K562 (cell line): ENCODE results near the gene SMIM30. TPM values are rescaled to one million over a fixed set of nuclear protein-coding genes. Genes with fewer than 3 reads are reported as not detected.
A peak's percentile ranks its signal among the peaks of the same experiment; 100 is the strongest.

Source experiments
- NELFE ChIP-seq: IDR thresholded peaks from 2 replicates; pipeline ENCODE4 v1.6.1; 2011; ENCODE audit warnings: mild to moderate bottlenecking; ENCODE audit not compliant: insufficient read depth, insufficient read length
- SIX5 ChIP-seq, 2 experiments: IDR thresholded peaks; 2 replicates each; pipeline ENCODE4 v1.6.1; 2011; ENCODE audit warnings: low read length in 2 of 2, borderline replicate concordance in 1 of 2, low read depth in 1 of 2, mild to moderate bottlenecking in 1 of 2, moderate library complexity in 1 of 2; ENCODE audit not compliant: insufficient read depth in 1 of 2
- SNIP1 ChIP-seq: fragments of 450-650 bp; IDR thresholded peaks from 2 replicates; pipeline ENCODE4 v1.7.1; 2017; ENCODE audit warnings: low read depth, mild to moderate bottlenecking
- SUPT5H ChIP-seq: fragments of 450-650 bp; IDR thresholded peaks from 2 replicates; pipeline ENCODE4 v1.6.1; 2016
- polyA plus RNA-seq, 8 experiments: library from polyadenylated mRNA; depleted of rRNA in 4 of 8; stranded (reverse) in 5 of 8; unstranded in 3 of 8; fragments of >200 nt; fragmentation: Nextera tagmentation in 2 of 8; fragmentation: Illumina TruSeq in 1 of 8; extraction: Ambion mirVana in 2 of 8; extraction: Trizol in 1 of 8; gene quantifications; 2 replicates each; pipeline versions ENCODE4 v1.2.1 to v1.2.3, GENCODE V29; 2011 to 2014; ENCODE audit warnings: inconsistent platforms in 1 of 8, missing spikeins in 1 of 8
- total RNA-seq, 7 experiments: library from RNA; depleted of rRNA in 6 of 7; stranded (reverse); fragments of >200 nt in 6 of 7; fragmentation: Illumina TruSeq in 2 of 7; extraction: Trizol in 2 of 7; gene quantifications; 2 replicates each; pipeline versions ENCODE4 v1.2.1 to v1.2.3, GENCODE V29; 2011 to 2021; ENCODE audit warnings: low replicate concordance in 1 of 7
- TF ChIP-seq, protein P1 (sequence below): fragments of 250-450 bp; sonication (Bioruptor Pico); IDR thresholded peaks from 2 replicates; pipeline ENCODE4 v1.4.0; 2020
- TF ChIP-seq, protein P2 (sequence below): sonication (generic); formaldehyde crosslinking; IDR thresholded peaks from 2 replicates; pipeline ENCODE4 v1.9.0; 2022; ENCODE audit warnings: mild to moderate bottlenecking, missing genetic modification reagents
- TF ChIP-seq, protein P3 (sequence below): fragments of 450-650 bp; IDR thresholded peaks from 2 replicates; pipeline ENCODE4 v1.6.1; 2016; ENCODE audit warnings: mild to moderate bottlenecking, moderate library complexity
- TF ChIP-seq, protein P4 (sequence below): fragments of 200-800 bp; sonication (Bioruptor generic); IDR thresholded peaks from 2 replicates; pipeline ENCODE4 v1.6.1; 2017; ENCODE audit warnings: missing genetic modification characterization, missing compliant biosample characterization

The SMIM30 gene
- total and polyA plus RNA-seq, 9 of the 15 experiments (the other 6 are each of a cell fraction or from before 2014, with no cell fraction given): 161 to 891 (median 316) TPM

DNA sequence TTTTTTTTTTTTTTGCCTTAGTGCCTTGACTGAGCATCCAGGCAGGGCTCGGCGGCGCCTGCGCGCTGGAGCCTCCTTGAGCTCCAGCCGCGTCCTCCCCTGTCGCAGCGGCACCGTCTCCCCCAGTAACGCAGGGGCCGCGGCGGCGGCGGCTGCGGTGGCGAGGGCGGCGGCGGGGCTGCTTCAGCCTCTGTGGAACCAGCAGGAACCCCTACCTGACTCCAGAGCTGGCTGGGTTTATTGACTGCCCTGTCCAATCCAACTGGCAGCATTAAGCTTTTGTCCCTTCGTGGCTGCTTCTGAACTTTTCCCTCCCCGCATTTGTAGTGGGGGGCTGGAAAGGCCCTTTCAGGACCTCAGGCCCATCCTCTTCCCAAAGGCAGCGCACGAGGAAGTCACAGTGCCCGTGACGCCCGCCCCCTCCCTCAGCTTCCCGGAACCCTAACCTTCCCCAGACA lies 31.9 kb downstream of the SMIM30 start, which contains the start of gene GPR85 (continued):
- TF ChIP-seq, protein P1, sequence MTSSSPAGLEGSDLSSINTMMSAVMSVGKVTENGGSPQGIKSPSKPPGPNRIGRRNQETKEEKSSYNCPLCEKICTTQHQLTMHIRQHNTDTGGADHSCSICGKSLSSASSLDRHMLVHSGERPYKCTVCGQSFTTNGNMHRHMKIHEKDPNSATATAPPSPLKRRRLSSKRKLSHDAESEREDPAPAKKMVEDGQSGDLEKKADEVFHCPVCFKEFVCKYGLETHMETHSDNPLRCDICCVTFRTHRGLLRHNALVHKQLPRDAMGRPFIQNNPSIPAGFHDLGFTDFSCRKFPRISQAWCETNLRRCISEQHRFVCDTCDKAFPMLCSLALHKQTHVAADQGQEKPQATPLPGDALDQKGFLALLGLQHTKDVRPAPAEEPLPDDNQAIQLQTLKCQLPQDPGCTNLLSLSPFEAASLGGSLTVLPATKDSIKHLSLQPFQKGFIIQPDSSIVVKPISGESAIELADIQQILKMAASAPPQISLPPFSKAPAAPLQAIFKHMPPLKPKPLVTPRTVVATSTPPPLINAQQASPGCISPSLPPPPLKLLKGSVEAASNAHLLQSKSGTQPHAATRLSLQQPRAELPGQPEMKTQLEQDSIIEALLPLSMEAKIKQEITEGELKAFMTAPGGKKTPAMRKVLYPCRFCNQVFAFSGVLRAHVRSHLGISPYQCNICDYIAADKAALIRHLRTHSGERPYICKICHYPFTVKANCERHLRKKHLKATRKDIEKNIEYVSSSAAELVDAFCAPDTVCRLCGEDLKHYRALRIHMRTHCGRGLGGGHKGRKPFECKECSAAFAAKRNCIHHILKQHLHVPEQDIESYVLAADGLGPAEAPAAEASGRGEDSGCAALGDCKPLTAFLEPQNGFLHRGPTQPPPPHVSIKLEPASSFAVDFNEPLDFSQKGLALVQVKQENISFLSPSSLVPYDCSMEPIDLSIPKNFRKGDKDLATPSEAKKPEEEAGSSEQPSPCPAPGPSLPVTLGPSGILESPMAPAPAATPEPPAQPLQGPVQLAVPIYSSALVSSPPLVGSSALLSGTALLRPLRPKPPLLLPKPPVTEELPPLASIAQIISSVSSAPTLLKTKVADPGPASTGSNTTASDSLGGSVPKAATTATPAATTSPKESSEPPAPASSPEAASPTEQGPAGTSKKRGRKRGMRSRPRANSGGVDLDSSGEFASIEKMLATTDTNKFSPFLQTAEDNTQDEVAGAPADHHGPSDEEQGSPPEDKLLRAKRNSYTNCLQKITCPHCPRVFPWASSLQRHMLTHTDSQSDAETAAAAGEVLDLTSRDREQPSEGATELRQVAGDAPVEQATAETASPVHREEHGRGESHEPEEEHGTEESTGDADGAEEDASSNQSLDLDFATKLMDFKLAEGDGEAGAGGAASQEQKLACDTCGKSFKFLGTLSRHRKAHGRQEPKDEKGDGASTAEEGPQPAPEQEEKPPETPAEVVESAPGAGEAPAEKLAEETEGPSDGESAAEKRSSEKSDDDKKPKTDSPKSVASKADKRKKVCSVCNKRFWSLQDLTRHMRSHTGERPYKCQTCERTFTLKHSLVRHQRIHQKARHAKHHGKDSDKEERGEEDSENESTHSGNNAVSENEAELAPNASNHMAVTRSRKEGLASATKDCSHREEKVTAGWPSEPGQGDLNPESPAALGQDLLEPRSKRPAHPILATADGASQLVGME: peak; percentile 72; the same call in 1 of the 2 replicates
- no peak for TF ChIP-seq NELFE
- TF ChIP-seq, protein P2, sequence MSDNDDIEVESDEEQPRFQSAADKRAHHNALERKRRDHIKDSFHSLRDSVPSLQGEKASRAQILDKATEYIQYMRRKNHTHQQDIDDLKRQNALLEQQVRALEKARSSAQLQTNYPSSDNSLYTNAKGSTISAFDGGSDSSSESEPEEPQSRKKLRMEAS (CRISPR knock-in tag): no peak
- TF ChIP-seq, protein P3, sequence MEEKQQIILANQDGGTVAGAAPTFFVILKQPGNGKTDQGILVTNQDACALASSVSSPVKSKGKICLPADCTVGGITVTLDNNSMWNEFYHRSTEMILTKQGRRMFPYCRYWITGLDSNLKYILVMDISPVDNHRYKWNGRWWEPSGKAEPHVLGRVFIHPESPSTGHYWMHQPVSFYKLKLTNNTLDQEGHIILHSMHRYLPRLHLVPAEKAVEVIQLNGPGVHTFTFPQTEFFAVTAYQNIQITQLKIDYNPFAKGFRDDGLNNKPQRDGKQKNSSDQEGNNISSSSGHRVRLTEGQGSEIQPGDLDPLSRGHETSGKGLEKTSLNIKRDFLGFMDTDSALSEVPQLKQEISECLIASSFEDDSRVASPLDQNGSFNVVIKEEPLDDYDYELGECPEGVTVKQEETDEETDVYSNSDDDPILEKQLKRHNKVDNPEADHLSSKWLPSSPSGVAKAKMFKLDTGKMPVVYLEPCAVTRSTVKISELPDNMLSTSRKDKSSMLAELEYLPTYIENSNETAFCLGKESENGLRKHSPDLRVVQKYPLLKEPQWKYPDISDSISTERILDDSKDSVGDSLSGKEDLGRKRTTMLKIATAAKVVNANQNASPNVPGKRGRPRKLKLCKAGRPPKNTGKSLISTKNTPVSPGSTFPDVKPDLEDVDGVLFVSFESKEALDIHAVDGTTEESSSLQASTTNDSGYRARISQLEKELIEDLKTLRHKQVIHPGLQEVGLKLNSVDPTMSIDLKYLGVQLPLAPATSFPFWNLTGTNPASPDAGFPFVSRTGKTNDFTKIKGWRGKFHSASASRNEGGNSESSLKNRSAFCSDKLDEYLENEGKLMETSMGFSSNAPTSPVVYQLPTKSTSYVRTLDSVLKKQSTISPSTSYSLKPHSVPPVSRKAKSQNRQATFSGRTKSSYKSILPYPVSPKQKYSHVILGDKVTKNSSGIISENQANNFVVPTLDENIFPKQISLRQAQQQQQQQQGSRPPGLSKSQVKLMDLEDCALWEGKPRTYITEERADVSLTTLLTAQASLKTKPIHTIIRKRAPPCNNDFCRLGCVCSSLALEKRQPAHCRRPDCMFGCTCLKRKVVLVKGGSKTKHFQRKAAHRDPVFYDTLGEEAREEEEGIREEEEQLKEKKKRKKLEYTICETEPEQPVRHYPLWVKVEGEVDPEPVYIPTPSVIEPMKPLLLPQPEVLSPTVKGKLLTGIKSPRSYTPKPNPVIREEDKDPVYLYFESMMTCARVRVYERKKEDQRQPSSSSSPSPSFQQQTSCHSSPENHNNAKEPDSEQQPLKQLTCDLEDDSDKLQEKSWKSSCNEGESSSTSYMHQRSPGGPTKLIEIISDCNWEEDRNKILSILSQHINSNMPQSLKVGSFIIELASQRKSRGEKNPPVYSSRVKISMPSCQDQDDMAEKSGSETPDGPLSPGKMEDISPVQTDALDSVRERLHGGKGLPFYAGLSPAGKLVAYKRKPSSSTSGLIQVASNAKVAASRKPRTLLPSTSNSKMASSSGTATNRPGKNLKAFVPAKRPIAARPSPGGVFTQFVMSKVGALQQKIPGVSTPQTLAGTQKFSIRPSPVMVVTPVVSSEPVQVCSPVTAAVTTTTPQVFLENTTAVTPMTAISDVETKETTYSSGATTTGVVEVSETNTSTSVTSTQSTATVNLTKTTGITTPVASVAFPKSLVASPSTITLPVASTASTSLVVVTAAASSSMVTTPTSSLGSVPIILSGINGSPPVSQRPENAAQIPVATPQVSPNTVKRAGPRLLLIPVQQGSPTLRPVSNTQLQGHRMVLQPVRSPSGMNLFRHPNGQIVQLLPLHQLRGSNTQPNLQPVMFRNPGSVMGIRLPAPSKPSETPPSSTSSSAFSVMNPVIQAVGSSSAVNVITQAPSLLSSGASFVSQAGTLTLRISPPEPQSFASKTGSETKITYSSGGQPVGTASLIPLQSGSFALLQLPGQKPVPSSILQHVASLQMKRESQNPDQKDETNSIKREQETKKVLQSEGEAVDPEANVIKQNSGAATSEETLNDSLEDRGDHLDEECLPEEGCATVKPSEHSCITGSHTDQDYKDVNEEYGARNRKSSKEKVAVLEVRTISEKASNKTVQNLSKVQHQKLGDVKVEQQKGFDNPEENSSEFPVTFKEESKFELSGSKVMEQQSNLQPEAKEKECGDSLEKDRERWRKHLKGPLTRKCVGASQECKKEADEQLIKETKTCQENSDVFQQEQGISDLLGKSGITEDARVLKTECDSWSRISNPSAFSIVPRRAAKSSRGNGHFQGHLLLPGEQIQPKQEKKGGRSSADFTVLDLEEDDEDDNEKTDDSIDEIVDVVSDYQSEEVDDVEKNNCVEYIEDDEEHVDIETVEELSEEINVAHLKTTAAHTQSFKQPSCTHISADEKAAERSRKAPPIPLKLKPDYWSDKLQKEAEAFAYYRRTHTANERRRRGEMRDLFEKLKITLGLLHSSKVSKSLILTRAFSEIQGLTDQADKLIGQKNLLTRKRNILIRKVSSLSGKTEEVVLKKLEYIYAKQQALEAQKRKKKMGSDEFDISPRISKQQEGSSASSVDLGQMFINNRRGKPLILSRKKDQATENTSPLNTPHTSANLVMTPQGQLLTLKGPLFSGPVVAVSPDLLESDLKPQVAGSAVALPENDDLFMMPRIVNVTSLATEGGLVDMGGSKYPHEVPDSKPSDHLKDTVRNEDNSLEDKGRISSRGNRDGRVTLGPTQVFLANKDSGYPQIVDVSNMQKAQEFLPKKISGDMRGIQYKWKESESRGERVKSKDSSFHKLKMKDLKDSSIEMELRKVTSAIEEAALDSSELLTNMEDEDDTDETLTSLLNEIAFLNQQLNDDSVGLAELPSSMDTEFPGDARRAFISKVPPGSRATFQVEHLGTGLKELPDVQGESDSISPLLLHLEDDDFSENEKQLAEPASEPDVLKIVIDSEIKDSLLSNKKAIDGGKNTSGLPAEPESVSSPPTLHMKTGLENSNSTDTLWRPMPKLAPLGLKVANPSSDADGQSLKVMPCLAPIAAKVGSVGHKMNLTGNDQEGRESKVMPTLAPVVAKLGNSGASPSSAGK: peak; percentile 61
- TF ChIP-seq, protein P4, sequence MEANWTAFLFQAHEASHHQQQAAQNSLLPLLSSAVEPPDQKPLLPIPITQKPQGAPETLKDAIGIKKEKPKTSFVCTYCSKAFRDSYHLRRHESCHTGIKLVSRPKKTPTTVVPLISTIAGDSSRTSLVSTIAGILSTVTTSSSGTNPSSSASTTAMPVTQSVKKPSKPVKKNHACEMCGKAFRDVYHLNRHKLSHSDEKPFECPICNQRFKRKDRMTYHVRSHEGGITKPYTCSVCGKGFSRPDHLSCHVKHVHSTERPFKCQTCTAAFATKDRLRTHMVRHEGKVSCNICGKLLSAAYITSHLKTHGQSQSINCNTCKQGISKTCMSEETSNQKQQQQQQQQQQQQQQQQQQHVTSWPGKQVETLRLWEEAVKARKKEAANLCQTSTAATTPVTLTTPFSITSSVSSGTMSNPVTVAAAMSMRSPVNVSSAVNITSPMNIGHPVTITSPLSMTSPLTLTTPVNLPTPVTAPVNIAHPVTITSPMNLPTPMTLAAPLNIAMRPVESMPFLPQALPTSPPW: peak; percentile 20
- TF ChIP-seq SNIP1: no peak
- peak; percentile 52; the same call in 1 of the 2 replicates for TF ChIP-seq SUPT5H
- TF ChIP-seq SIX5 (IDR thresholded peaks at IDR 0.05; ENCODE audit: borderline replicate concordance in 1 of 2, insufficient read depth in 1 of 2, low read depth in 1 of 2, low read length in 2 of 2): no peak
